ENCODE data around the gene UCKL1.
"Not testable (repeated sequence)": the region's sequence is repeated elsewhere in the genome, so short reads cannot be mapped to it uniquely, and the experiment has no call there.

Gene UCKL1

GRCh38 chr20:63942969-63943807, 13.0 kb downstream of the UCKL1 start:
- DNase-seq = no peak

- no peak for DNase-seq
Observed at GRCh38 chr20:63942250-63942951, 13.8 kb downstream of the UCKL1 start.

- DNase-seq = peak; percentile 41
Observed at GRCh38 chr20:63941282-63942081, 14.7 kb downstream of the UCKL1 start.

GRCh38 chr20:63940472-63941266, 15.5 kb downstream of the UCKL1 start:
- no peak for DNase-seq

GRCh38 chr20:63940071-63940471, 16.1 kb downstream of the UCKL1 start:
- DNase-seq = no peak

- DNase-seq = no peak
Observed at GRCh38 chr20:63939061-63939935, 16.9 kb downstream of the UCKL1 start.

- DNase-seq = no peak
Observed at GRCh38 chr20:63937596-63937995, 18.6 kb downstream of the UCKL1 start.

GRCh38 chr20:63935447-63935846, 20.8 kb downstream of the UCKL1 start:
- DNase-seq = no peak

GRCh38 chr20:63934271-63935068, 21.7 kb downstream of the UCKL1 start:
- DNase-seq = no peak

- no peak for DNase-seq
Observed at GRCh38 chr20:63933646-63934045, 22.6 kb downstream of the UCKL1 start.

- no peak for DNase-seq
Observed at GRCh38 chr20:63932606-63933160, 23.5 kb downstream of the UCKL1 start.

- DNase-seq = no peak
Observed at GRCh38 chr20:63931735-63932134, 24.5 kb downstream of the UCKL1 start.

- no peak for DNase-seq
Observed at GRCh38 chr20:63930971-63931553, 25.2 kb downstream of the UCKL1 start.

- DNase-seq = not testable (repeated sequence)
Observed at GRCh38 chr20:63929473-63929883, 26.7 kb downstream of the UCKL1 start.

GRCh38 chr20:63929071-63929470, 27.1 kb downstream of the UCKL1 start:
- DNase-seq = no peak

- DNase-seq = no peak
Observed at GRCh38 chr20:63926298-63926697, 29.9 kb downstream of the UCKL1 start.

- DNase-seq = no peak
Observed at GRCh38 chr20:63924241-63924640, 32.0 kb downstream of the UCKL1 start.

- no peak for DNase-seq
Observed at GRCh38 chr20:63923651-63924050, 32.6 kb downstream of the UCKL1 start.

GRCh38 chr20:63920226-63920625, 36.0 kb downstream of the UCKL1 start:
- DNase-seq = no peak

GRCh38 chr20:63919130-63919529, 37.1 kb downstream of the UCKL1 start:
- no peak for DNase-seq

Measured in activated gamma-delta T cell (primary cell).